ENCODE results near the gene PLAAT4.
"Not testable (repeated sequence)": the region's sequence is repeated elsewhere in the genome, so short reads cannot be mapped to it uniquely, and the experiment has no call there.

PLAAT4 gene

DNA sequence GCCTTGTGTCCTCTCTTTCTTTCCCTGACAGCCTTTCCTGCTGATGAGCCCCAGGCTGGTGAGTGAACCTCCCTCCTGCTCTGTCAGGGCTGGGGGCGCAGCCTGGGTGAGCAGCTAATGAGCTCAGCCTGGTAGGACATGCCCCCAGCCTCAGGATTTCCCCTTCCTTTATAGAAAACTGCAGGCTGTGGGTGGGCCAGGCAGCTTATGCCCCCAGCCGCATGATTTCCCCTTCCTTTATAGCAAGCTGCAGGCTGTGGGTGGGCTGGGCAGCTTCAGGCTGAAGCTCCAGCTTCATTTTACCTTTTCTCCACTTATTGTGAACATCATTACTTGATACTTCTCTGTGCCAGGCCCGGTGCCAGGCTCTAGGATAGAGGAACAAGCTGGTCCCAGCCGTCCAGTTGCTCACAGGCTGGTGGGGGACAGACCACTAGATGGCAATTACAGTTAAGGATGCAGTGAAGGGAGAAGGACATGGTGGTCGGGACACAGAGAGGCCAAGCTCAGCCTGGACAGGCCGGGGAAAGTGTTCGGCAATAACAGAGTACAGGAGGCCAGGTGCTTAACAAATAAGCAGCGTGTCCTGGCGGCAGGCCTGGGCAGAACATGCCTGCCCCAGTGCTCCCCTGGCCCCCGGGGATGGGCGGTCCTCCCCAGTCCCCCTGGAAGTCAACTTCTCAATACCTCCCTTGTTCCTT lies 25.4 kb upstream of the PLAAT4 start:
- DNase-seq: no peak

DNA sequence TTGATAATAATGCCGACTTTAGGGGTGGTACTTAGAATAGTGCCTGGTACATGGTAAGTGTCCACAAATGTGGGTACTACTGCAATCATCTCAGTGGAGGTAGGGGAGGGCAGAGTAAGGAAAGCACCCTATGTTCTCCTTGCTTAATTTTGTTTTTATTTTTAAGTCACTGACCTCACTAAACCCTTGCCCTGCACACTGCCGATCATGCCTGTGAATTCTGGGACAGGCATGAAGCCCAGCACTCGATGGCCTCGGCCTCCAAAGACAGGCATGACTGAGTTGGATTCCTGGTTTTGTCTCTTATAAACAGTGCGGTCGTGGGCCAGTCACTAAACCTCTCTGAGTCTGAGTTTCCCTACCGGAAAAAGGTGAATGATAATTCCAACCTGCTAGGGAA lies 23.8 kb upstream of the PLAAT4 start:
- no peak for DNase-seq

DNA sequence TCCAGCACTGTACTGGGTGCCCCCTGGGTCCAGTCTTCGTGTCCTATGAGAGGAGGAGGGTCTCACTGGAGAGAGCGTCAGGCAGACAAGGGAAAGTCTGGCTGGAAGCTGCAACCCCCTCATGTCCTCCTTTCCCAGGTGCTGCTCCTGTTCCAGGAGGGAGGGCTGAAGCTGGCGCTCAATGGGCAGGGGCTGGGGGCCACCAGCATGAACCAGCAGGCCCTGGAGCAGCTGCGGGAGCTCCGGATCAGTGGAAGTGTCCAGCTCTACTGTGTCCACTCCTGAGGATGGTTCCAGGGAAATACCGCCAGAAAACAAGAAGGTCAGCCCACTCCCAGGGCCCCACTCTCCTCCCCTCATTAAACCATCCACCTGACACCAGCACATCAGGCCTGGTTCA lies 20.5 kb upstream of the PLAAT4 start:
- no peak for DNase-seq

DNA sequence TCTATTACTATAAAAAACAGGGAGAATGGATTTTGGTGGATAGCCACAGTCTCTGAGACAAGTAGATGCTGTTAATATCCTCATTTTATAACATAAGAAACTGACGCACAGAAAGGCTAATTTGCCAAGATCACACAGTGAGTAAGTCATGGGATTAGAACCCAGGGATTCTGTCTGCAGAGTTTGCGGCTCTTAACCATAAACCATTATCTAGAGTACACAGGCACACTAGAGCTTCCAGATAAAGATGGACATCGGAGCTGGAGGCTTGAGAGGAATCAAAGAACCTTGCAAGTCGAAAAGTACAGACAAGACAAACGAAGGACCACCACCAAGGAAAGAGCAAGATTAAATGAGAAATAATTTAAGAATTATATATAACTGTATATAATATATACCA lies 19.5 kb upstream of the PLAAT4 start:
- no peak for DNase-seq

DNA sequence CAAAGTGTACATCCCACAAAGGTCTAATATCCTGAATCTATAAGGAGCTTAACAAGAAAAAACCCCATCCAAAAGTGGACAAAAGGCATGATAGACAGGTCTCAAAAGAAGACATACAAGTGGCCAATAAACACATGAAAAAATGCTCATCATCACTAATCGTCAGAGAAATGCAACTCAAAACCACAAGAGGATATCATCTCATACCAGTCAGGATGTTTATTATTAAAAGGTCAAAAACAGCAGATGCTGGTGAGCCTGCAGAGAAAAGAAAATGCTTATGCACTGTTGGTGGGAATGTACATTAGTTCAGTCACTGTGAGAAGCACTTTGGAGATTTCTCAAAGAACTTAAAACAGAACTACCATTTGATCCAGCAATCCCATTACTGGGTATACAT lies 18.1 kb upstream of the PLAAT4 start:
- no peak for DNase-seq

DNA sequence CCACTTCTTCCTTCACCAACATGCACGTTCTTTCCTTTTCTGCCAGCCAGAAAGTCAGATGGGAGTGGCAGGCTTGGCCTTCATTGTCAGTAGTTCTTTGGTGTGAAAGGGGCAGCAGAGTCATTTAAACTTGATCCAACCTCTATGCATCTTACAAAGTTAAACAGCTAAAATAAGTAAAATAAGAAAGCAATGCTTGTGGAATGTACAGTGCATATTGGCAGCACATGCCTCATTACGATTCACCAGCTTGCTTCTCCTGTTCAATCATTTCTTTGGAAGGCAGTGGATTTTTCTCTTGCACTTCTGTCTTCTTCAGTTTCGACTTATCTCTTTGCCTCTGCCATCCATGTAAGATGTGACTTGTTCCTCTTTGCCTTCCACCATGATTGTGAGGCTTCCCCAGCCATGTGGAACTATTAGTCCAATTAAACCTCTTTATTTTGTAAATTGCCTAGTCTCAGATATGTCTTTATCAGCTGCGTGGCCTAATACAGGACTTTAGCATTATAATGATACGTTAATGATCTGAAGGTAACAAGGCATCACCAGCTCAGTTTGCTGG lies 15.9 kb upstream of the PLAAT4 start:
- no peak for DNase-seq

DNA sequence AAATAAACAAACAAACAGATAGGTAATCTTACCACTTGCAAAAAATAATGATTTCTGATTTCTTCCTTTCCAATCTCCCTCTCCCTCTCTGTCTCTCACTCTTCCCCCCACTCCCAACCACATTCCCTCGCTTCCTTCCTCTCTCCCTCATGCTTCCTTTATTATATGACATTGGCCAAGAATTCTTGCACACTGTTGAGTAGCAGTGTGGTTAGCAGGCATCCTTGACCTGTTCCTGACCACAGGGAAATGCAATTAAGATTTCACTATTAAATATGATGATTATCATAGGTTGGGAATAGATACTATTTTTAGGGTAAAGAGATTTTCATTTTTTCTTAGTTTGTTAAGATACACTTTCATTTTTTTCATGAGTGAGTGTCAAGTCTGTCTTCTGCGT lies 14.7 kb upstream of the PLAAT4 start:
- no peak for DNase-seq

DNA sequence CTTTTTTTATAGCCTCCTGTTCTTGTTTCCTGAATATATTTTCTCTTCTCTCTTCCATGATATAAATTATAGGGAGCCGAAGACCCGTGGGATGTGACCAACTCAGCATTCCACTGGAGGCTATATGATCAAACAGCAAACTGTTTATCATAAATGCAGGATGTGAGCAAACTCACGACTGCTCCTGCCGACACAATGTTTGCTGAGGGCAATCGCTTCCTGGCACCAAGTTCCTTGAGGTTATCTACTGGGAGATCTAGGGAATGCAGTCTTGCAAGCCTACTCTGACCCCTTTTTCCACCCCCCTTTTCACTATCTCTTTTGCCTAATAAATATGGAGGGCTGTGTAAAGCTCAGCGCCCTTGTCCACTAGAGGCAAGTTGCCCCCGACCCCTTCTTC lies 13.5 kb upstream of the PLAAT4 start:
- no peak for DNase-seq

DNA sequence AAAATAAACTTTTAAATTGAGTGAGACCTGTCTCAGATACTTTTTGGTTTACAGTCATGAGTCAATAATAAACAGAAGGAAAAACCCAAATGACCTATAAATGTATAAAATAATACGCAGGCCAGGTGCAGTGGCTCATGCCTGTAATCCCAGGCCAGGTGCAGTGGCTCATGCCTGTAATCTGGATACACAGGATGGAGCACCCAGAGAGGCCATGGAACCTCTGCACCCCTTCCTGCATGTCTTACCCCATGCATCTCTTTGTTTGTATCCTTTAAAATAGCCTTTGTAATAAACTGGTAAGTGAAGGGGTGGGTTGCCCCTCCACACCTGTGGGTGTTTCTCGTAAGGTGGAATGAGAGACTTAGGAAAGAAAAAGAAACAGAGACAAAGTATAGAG lies 8.9 kb upstream of the PLAAT4 start:
- DNase-seq: no peak

DNA sequence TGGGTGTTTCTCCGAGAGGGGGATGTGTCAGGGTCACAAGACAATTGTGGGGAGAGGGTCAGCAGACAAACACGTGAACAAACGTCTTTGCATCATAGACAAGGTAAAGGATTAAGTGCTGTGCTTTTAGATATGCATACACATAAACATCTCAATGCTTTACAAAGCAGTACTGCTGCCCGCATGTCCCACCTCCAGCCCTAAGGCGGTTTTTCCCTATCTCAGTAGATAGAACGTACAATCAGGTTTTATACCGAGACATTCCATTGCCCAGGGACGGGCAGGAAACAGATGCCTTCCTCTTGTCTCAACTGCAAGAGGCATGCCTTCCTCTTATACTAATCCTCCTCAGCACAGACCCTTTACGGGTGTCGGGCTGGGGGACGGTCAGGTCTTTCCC lies 8.5 kb upstream of the PLAAT4 start:
- not testable (repeated sequence) for DNase-seq

DNA sequence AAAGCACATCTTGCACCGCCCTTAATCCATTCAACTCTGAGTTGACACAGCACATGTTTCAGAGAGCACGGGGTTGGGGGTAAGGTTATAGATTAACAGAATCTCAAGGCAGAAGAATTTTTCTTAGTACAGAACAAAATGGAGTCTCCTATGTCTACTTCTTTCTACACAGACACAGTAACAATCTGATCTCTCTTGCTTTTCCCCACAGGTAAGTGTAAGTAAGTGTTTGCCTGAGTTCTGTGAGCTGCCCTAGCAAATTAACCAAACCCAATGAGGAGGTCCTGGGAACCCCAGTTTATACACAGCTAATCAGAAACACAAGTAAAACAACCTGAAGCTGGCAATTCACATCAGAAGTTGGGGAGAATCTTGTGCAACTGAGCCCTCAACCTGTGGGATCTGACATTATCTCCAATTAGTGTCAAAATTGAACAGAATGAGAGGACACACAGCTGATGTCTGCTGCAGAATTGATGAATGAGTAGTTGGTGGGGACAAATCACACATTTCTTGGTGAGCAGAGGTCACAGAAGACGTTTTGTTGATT lies 7.8 kb upstream of the PLAAT4 start:
- not testable (repeated sequence) for DNase-seq

DNA sequence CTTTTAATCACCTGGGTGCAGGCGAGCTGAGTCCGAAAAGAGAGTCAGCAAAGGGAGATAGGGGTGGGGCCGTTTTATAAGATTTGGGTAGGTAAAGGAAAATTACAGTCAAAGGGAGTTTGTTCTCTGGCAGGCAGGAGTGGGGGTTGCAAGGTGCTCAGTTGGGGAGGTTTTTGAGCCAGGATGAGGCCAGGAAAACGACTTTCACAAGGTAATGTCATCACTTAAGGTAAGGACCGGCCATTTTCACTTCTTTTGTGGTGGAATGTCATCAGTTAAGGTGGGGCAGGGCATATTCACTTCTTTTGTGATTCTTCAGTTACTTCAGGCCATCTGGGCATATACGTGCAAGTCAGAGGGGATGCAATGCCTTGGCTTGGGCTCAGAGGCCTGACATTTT lies 7.2 kb upstream of the PLAAT4 start:
- DNase-seq: not testable (repeated sequence)

DNA sequence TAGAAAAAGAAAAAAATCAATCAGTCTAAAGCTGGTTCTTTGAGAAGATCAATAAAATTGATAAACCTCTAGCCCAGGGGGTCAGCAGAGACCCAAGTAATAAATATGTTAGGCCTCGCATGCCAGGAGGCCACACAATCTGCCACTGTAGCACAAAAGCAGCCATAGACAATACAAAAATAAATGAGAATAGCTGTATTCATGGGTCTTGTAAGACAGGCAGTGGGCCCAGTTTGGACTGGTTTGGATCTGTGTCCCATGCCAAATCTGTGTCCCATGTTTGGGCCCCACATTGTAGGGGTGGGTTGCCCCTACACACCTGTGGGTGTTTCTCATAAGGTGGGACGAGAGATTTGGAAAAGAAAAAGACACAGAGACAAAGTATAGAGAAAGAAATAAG lies 6.6 kb upstream of the PLAAT4 start:
- DNase-seq: no peak

DNA sequence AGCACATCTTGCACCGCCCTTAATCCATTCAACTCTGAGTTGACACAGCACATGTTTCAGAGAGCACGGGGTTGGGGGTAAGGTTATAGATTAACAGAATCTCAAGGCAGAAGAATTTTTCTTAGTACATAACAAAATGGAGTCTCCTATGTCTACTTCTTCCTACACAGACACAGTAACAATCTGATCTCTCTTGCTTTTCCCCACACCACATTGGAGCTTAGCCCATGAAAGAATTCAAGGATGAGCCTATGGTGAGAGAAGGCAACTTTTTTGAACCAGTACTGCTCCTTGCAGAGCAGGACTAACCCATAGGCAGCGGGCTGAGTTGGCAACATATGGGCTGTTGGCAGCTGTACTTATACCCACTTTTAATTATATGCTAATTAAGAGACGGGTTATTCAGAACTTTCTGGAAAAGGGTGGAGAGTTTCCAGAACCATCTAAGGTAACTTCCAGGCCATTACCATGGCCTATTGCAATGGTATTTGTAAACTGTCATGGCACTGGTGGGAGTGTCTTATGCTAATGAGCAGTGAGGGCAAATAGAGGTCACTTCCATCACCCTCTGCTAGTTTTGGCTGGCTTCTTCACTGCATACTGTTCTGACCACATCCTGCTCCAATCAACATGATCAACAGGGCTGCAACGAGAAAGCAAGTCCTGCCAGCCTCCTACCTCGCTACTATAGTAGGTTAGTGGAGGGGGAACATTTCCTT lies 5.4 kb upstream of the PLAAT4 start:
- DNase-seq: not testable (repeated sequence)

DNA sequence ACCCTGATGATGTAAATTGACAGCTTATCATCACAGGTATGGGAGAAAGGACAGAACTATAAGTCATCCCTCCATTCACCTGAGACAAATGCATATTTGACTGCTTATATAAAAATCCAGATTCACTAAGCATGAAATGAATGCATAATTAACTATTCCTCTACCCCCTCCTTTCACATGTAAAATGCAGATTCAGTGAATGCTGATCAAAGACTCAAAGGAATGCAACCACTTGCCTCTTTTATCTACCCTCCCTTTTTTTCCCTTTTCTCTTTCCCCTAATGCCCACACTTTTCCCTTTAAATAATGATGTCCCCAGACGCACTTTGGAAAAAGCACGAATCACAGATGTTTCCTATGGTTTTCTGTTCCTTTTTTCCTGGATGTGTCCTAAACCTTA lies 4.5 kb upstream of the PLAAT4 start:
- no peak for DNase-seq

DNA sequence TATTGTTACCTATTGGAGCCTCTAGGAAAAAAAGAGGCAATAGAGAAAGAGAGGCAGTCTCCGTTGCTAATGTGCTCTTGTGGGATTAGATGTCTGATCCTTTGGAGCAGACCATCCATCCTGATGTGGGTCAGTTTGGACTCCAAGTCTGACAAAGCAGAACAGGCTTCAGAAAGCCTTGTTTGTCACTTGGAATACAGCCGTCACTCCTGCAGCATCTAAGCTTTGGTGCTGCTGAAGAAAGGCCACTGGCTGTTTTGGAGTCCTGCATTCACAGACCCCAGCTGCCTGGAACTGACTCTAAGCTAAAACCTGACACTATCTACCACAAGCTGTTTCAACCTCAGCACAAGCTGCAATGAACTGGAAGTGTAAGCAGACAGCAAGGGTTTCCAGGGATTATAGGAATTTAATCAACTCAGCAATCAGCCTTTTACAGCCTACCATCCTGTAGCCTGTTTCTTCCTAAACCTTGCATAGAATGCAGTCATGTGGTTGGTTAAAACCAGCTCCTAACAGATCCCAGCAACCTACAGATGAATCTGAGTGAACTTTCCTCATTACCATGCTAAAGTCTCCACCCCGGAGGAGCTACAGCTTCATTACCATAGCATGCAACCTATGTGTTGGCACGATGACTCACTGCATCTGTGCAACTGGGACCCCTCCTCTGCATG lies 3.7 kb upstream of the PLAAT4 start:
- no peak for DNase-seq

DNA sequence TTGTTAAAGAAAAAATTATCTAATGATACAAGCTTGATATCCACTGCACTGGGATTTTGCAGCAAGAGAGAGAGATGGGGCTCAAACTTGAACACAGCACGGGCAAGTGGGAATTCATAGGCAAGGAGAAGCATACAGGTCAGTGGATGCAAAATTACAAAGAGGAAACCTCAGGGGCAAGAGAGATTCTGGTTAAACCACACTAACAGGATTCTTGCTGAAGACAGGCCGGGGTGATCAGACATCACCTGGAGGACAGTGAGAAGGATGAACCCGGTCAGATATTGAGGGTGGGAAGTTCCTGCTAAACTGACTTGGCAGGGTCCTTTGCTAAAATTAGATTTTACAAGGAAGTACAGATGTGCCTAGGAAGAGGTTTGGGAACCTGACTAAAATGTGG lies 2.5 kb upstream of the PLAAT4 start:
- no peak for DNase-seq

DNA sequence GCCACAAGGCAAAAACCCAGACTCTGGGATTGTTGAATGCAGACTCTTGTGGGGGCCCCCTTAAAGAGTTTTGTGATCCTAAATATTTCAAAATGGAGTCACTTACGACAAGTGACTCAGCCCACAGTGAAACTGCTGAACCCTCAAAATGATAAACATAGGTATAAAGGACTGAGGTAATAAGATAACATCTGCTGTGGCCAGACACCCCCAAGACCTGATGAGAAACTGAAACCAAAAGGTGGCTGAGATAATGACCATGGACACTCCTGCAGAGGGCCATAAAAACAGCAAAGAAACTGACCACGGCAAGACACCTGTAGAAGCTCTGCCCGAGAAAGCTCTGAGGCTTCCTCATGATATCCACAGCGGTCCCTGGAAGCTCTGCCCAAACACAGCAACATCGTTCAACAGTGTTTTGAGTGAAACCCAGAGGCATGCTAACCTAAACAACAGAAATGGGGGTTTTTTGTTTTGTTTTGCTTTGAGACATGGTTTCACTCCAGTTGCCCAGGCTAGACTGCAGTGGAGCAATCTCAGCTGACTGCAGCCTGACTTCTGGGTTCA lies 1.6 kb upstream of the PLAAT4 start:
- DNase-seq: no peak

DNA sequence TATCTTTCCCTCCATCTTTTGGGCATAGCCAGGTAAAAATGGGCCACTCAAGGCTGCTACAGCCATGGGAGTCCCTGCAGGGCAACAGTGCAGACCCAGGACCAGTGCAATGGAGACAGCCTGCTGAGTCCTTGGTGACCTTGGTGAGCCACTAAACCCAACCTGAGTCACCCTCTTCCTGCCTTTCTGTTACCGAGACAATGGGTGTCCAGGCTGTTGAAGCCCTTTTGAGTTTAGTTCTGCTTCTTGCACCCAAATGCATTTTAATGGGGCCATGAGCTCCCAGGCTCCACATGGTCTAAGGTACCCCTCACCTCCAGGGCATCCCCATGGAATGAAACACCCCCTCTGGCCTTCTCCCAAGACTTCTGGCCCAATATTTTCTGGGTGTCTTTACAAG lies 874 bp upstream of the PLAAT4 start:
- no peak for DNase-seq

DNA sequence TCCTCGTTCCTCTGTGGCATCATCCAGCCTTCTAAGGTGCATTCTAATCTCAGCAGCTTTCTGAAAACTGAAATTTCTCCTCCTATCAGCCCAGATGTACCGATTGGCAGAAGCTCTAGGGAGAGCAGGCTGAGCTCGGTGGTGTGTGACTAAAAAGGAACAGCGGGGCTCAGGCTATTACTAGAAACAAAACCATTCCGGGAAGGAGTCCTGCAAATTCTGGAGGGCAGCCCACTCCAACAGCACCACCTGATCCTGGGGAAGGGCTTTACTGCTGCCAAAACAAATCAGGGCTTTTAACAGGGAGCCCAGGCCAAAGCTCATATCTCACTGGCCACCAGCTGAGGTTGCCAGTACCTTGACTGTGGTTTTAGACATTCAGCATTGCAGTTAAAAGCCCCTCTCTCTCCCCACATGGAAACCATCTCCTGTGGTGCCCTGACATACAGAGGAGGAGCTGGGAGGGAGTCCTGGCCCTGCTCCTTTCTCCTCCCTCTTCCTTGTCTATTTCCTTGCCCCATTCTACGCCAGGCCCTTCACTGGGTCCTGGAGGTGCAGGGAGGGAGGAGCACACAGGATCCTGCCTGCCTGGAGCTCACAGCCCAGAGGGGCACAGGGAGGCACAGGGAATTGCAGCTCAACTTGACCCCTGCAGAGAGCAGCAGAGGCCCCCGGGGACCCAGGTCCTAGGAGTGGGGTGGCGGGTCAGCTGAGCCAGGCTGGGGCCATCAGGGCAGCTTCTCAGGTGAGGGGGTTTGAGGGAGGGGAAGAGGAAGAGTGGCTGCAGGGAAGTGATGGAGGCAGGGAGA lies 889 bp downstream of the PLAAT4 start:
- no peak for DNase-seq

DNA sequence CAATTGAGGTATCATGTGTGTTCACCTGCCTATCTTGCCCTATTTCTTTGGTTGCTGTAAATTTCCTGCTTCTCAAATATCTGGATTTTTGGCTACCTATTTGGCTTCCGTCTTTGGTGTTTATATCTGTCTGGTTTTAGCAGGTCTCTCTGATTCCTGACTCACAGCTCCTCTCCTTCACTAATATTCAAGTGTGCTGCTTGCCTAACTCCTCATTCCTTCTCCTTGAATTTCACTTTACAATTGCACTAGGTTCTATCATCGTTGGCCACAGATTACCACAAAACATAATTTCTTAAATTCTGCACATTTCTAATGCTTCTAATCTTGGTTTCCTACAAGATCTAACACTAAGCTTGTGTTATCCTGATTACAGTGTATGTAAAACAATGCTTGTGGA lies 5.9 kb downstream of the PLAAT4 start:
- not testable (repeated sequence) for DNase-seq

DNA sequence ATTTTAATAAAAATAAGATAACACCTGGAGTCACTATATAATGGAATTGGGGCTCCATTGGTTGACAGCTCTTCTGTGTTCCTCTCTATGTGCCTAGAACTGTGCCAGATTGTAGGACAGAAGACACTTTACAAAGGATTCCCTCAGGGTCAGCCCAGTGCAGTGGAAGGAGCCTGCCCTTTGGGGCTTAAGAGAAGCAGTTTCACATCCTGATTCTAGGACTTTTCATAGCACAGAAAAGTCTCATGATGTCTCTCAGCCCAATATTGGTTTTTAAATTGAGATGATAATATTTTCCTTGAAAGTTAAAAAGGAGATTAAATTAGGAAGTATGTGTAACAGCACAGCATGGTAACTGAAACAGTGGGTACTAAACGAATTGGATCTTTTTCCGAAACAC lies 7.1 kb downstream of the PLAAT4 start:
- DNase-seq: no peak
